Activated CD4-positive, alpha-beta T cell treated with anti-CD3 and anti-CD28 coated beads for 48 hours (primary cell): ENCODE data around the gene ATP11B.
"Not testable (repeated sequence)": the region's sequence is repeated elsewhere in the genome, so short reads cannot be mapped to it uniquely, and the experiment has no call there.

Experiments used
- DNase-seq: peaks from one replicate; pipeline ENCODE4 v3.0.0-alpha.2; 2020

Gene ATP11B

DNA sequence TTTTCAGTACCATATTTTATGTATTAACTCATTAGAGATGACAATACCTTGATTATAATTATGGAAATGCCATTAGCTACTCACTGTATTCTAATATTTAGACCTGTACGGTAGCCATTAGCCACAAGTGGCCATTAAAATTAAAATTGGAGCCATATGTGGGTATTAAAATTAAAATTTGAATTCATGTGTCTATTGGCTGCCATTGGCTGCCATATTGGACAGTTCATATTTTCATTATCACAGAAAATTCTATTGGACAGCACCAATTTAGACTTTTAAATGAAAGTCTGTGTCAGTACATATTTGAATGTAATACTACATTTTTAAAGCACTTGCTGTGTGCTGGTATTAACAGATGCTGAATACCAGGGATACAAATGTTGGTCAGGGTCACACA is 3.0 kb downstream of the ATP11B start:
- no peak for DNase-seq

DNA sequence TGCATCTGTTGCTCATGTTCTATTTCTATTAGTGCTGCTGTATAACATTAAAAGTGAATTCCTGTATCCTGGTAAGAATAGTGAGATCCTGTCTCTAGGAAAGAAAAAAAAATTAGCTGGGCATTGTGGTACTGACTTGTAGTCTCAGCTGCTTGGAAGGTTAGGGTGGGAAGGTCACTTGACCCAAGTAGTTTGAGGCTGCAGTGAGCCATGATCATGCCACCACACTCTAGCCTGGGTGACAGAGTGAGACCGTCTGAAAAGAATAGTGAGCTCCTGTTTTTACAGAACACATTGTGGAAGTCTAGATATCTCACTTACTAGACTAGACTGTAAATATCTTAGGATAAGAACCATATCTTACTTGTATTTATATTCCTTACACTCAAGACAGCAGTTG is 4.6 kb downstream of the ATP11B start:
- DNase-seq: no peak

DNA sequence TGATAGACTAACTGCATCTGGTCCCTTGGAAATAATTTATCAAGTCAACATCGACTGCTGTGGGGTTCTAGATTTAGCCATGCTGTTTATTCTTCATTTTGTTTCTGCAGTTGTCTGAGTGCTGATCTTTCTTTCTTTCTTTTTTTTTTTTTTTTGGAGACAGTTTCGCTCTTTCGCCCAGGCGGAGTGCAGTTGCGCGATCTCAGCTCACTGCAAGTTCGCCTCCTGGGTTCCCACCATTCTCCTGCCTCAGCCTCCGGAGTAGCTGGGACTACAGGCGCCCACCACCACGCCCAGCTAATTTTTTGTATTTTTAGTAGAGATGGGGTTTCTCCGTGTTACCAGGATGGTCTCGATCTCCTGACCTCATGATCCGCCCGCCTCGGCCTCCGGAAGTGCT is 5.8 kb downstream of the ATP11B start:
- DNase-seq: not testable (repeated sequence)

DNA sequence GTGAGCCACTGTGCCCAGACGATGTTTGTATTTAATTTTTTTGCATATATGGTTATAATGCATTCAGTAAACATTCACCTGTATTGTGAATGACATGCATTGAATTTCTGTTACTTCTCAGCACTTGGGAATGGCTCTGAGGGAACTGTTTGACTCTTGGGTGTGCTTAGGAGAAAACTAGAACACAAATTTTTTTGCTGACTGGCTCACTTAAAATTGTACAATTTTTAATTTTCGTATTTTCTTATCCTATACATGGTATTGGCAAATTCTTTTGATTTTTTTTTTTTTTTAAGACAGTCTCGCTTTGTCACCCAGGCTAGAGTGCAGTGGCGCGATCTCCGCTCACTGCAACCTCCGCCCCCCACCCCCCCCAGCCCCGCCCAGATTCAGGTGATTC is 7.2 kb downstream of the ATP11B start:
- DNase-seq: no peak

DNA sequence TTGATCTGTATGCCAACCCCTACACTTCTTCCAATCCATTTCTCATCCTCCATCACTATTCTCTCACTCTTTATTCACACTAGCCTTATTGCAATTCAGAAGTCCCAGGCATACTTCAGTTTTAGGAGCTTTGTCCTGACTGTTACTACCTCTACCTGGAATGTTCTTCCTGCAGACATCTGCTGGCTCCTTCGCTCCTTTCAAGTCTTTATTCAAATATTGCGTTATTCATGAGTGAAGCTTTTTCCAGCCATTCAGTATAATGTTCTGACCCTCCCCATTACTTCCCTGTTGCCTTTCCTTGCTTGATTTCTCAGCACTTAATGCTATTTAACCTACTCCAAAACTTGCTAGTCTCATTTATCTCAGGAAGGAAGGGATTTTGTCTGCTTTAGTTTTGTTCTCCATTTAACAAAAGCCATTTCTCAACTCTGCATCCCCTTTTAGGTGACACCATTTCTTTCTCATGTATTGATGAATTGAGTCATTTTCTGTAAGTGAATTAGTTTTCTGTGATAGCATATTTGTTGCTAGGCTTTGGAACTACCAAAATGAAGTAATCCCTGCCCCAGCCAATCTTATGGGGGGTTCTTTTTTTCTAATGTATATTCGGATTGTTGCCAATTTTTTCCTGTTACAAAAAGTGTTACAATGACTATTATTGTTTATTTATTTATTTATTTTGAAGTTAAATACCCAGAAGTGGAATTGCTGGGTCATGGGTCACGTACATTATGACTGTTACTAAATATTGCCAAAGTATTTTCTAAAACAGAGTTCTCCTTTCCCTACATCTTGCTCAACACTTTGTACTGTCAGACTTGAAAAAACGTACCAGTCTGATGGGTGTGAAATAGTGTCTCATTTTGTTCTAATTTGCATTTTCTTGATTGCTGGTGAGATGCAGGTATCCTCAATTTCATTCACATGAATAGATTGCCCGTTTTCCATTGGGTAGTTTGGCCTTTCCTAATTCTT is 9.4 kb downstream of the ATP11B start:
- DNase-seq: no peak

DNA sequence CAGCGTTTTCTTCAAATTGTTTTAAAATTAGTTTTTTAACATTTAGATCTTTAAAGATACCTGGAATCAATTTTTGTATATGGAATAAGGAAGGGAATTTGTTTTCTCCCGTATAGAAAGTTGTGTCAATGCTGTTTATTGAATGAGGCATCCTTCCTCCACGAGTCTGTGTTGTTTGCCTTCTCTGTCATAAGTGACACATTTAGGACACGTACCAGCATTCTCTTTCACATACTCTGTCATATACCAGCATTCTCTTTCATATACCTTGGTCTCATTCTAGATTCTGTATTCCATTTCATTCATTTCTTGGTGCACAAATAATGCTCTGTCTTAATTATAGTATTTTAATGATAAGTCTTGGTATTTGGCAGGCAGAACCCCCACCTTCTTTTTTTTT is 10.3 kb downstream of the ATP11B start:
- DNase-seq: no peak

DNA sequence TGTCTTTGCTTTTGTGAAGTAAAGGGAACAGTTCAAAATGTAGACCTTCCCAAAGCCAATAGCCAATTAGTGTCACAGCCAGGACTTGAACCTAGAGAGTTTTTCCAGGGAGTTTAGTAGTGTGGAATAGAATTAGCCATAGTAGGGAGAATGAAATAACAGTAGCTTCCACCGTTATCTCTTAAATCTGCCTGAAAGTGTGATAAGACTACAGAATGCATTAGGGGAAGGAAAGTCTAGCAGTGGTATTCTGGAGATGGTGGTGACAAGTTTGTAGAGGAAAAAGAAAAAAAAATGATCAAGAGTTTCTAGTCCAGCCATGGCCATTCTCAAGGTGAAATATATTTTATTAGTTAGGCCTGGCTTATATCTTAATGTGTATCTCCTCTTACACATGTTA is 13.8 kb downstream of the ATP11B start:
- DNase-seq: no peak

DNA sequence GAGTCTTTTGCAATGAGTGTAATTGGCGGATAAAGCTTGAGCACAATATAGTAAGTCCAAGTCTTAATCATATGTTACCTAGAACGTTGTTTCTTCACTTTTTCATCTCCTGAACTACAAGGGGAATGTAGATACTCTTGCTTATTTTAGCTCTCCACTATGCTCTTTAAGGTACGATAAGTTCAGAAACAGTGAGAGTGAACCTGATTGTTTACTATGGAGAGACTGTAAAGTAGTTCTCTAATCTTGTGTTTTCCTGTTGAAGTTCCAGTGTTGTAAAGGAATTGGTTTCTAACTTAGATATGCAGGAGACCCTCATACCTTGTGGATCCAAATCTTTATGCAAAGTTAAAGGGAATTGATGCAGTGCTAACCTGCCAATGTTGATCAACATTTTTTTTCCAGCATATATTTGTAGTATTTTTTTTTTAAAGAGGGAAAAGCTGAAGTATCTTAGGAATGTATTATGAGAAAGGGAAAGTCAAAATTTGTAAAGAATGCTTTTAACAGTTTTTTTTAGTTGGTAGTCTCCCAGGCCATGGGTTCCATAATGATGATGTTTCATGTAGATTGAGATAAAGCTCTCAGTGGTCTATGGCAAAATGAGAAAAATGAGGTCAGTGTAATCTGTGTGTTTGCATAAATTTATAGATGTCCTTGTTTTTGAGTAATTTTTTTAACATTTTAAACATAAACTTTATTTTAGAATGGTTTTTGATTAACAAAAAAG is 14.9 kb downstream of the ATP11B start:
- no peak for DNase-seq

DNA sequence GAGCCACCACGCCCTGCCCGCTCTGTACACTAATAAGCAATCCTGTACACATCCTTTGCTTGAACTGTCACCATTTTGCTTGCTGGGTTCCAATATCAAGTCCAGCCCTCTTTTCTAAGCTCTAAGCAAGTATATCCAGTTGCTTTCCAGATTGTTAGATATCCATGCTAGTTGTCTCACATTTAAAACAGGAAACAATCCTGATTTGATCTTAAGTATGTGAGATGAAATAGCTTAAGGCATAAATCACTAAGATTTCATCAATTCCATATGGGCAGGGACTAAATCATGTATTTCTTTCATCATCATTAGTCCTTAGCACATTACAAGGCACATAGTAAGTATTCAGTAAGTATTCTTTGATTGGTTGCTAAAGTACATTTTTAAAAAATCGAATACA is 16.2 kb downstream of the ATP11B start:
- no peak for DNase-seq

DNA sequence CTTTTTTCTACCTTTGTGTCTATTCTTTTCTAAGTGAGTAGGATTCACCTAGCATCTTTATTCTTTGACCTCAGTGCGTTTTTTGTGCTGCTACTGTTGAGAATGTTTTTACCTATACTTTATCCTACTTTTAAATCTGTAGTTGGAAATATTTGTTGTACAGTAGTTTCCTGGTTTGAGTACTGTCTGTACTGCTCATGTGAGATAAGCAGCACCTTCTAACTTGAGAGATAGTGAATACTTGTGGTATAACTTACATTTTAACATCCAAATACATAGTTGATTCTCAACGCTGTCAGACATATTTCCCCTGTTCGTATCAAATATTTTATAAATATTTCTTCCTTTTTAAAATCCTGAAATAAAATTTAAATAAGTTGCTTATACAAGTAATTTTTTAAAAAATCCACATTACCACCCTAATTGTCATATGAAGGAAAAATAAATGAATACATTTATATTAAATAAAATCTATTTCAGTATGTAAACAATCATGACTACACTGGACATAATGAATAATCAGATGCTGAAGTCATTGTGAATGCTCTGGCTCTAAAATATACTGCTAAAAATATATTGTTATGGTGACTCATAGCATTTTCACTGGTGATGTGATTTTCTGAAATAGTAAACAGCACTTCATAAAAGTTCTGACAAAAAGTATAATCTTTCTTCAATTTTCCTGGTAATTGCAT is 17.4 kb downstream of the ATP11B start:
- DNase-seq: no peak

DNA sequence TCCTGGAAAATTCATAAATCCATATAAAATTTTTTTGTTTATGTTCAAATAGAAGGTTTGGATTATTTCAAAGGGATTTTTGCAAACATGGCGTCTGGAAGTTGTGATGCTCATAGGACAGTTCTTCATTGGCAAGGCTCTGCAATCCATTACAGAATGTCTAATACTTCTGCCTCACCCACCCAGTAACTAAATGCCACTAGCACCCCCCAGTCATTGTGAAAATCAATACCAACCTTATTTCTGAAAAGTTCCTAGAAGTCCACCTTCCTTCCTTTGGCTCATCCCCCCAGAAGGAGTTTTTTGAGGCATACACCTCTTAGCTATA is 17.9 kb downstream of the ATP11B start:
- DNase-seq: no peak

DNA sequence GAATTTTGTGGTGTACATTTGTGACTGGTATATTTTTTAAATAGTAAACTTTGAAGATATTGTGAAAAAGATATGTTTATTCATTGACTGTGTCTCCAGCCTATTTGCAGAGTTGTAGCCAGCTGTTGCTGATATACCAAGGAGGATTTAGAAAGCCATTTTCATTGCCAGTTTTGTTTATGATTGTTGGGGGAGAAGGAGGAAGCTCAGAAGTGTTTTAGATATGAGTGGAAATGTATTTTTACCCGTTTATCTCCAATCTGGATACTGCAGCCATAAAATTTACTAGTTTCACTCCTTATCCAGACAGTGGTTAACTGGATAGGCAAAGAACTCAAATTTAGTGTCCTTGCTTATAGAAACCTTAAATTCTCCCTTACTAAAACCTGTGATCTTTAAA is 18.8 kb downstream of the ATP11B start:
- DNase-seq: no peak

DNA sequence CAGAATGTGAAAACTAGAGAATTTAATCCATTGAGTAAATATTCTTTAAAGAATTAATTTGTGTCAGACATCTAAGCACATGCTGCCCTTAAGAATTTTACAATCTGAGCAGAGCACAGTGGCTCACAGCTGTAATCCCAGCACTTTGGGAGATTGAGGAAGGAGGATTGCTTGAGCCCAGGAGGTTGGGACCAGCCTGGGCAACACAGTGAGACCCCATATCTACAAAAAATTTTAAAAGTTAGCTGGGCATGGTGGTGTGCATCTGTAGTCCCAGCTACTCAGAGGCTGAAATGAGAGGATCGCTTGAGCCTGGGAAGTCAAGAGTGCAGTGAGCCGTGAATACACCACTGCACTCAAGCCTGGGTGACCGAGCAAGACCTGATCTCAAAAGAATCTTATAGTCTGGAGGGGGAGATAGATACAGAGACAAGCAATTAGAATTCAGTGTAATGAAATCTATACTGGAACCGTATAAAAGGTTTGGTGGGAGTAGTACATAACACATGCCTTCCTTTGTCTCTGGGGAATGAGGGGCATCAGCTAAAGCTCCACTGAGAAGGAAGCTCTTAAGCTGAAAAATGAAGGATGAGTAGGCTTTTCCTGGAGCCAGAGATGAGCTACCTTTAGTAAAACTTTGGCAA is 21.2 kb downstream of the ATP11B start:
- DNase-seq: no peak

DNA sequence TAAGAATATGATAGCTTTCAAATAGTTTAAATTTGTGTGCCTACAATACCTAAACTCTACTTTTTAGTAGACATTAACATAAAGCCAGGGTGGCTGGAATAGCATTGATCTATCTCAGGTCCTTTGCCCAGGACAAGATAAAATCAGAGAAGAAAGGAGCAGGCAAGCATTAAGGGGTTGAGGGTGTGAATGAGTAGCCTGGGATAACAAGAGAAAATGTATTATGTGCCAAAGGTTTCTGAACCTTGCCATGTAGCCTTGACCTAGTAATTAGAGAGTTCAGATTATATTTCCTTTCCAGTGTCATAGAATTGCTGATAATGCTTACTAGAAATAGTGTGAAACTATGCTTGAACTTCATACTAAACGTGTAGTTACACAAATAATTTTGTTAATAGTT is 22.9 kb downstream of the ATP11B start:
- no peak for DNase-seq

DNA sequence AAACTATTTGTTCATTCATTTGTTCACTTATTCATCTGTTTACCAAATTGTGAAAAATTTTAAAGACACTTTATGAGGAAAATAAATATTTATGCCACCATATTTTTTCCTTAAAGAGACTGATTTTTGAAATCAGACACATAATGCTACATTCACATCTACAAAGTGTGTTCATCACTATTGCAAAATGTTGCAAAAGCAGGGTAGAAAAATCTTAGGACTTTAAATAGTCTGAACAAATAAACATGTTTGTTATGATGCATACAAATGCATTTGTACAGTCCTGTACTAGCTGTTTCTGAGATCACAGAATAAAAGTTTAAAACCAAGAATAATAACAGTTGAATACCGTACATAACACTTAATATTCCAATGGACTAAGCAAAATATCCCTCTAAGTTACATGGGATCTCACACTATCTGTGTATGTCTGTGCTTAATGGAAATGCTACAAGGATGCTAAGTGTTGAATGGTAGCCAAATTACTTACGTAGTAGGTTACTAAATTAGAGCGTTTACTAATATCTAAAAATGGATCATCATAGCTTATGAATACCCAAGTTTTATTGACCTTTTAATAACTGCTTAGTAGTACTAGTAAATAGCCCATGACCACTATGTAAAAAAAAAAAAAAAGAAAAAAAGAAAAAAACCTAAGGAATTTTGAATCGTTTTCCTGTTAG is 25.1 kb downstream of the ATP11B start:
- DNase-seq: no peak

DNA sequence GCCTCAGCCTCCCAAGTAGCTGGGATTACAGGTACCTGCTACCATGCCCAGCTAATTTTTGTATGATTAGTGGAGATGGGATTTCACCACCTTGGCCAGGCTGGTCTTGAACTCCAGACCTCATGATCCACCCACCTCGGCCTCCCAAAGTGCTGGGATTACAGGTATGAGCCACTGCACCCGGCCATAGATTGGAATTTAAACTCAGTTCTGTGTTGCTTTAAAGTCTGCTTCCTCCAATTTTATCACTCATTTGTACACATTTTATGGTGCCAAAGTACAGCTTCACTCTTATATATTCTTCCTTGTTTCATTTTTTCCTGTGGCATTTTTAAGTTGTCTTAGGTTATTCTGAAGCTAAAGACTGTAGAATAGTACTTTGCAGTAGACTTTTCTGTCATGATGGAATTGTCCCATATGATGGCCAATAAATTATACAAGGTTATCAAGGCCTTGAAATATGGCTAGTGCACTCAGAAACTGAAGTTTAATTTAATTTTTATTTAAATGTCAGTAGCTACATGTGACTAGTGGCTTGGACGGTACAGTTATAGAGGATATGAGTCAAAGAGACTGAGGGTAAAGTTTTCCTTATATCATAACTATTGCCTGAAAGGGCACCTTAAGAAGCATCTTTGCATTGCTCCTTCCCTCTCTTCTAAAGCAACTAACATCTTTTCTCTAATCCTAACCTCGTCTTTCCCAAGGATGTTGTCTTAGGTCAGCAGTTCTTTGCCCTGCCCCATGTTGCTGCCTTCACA is 28.1 kb downstream of the ATP11B start:
- DNase-seq: no peak

DNA sequence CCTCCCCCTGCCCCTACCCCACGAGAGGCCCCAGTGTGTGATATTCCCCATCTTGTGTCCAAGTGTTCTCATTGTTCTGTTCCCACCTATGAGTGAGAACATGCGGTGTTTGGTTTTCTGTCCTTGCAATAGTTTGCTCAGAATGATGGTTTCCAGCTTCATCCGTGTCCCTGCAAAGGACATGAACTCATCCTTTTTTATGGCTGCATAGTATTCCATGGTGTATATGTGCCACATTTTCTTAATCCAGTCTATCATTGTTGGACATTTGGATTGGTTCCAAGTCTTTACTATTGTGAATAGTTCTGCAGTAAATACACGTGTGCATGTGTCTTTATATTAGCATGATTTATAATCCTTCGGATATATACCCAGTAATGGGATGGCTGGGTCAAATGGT is 29.0 kb downstream of the ATP11B start:
- DNase-seq: not testable (repeated sequence)

DNA sequence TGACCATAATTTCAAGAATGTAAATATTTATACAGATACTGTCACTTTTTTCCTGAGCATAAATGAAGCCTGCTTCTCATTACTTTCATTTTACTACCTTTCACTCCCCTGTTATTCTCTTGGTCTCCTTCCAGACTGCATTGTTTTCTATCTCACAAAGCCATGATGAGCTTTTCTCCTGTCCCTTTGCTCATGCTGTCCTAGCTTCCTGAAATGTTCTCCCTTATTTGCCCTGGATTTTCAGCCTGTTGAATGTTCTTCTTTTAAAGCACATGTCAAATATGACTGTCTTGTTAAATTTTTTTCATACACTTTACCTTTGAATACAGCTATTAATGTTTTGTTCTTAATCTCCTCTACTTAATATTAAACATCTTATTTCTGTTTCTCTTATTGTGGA is 31.7 kb downstream of the ATP11B start:
- no peak for DNase-seq

DNA sequence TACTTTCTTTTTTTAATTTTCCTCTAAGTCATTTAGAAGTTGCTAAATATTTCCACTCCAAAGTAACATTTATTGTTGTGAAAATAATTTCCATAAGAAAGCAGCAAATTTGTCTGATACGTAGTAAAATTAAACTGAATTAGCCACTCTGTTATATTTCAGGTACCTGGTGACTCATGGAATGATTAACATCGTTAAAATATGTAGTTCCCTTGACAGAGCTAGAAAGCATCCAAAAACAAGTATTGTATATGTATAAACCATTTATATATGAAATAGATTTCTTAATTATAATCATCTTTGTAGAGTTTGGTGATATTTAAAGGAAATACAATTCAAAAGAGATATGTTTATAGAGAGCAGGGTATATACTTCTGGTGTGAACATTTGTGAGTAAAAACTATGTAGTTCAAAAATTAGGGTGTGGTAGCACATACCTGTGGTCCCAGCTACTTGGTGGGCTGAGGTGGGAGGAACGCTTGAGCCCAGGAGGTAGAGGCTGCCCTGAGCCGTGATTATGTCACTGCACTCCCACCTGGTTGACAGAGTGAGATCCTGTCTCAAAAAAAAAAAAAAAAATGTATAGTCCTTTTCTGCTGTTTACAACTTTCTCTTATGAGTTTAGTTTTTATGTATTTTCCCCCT is 36.6 kb downstream of the ATP11B start:
- DNase-seq: no peak

DNA sequence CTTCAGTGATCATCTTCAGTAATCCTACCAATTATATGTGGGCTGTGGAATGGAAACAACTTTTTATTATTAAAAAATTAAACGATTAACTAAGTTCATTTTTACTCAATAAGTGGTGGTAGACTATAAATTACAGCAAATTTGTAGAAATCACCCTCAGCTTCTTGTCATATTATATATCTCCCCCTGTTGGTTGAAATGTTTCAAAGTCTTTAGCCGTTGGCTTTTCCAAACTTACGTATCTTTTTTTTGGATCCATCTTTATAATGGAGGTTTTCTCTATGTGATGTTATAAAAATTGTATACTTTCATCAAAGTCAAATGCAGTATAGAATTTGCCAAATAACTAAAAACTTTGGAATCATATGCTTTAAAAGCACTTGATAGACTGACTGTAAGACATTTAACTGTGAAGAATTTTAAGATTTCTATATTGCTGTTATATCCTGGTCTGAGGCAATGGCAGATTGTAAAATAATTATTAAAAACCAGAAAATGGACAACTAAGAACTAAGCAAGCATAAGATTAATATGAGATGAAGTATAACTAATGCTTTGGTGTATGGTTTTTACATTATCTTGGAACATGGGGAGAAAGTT is 44.7 kb downstream of the ATP11B start:
- no peak for DNase-seq

DNA sequence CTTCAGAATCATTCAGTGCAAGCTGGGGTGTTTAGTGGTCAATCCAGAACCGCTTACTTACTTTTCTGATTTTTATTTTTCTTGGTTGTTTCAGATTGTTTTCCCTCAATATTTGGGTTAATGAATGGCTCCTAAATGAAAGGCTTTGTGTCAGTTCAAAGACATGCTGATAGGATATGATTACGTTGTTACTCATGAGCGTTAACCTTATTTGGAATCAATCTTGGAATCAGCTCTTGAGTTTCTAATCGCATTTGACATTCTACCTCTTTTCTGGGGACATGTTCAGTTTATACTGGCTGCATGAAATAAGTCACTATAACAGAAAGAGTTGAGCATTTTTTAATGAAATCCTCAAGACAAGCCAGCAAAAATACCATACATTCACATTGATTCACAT is 50.2 kb downstream of the ATP11B start:
- DNase-seq: no peak
